ENCODE results near the gene DIPK2A.

Gene DIPK2A

GRCh38 chr3:143974271-143975238, 2.9 kb downstream of the DIPK2A start:
- peak overlapping the region; percentile 97 for H3K4me3 ChIP-seq (ENCODE audit: low read length)
- H3K4me2 ChIP-seq (ENCODE audit: low read depth, low read length), result peak overlapping the region; percentile 77
- no peak for TF ChIP-seq CTCF (IDR thresholded peaks at IDR 0.05; ENCODE audit: low read length)
- no peak for TF ChIP-seq EZH2phosphoT487 (IDR thresholded peaks at IDR 0.05; ENCODE audit: low read length)
- no peak for TF ChIP-seq EZH2 (optimal IDR thresholded peaks at IDR 0.05; ENCODE audit: low read depth, low read length)
- H3F3A ChIP-seq (ENCODE audit: insufficient read depth, low read length), result peaks cover 37% of the 10 kb centered on the region
- no peak overlapping the region for H3K27ac ChIP-seq (ENCODE audit: low read length)
- DNase-seq, result no peak
- H3K4me1 ChIP-seq (ENCODE audit: low read length), result peaks cover 19% of the 10 kb centered on the region
- H3K9ac ChIP-seq (ENCODE audit: low read length), result peak overlapping the region; percentile 78; the same call in 1 of the 2 replicates
- no peaks in the 10 kb centered on the region for H3K36me3 ChIP-seq (replicated peaks; ENCODE audit: insufficient read depth, low read length)
- H3K79me2 ChIP-seq (ENCODE audit: low read length), result peaks cover 71% of the 10 kb centered on the region
- no peak overlapping the region for H2AFZ ChIP-seq (ENCODE audit: low read length)
- H3K9me3 ChIP-seq (replicated peaks; ENCODE audit: insufficient read depth, low read length), result no peaks in the 10 kb centered on the region
- H4K20me1 ChIP-seq (ENCODE audit: insufficient read depth, low read length), result peaks cover 9% of the 10 kb centered on the region
- H3K9me2 ChIP-seq (replicated peaks; ENCODE audit: insufficient read depth, low read length), result no peaks in the 10 kb centered on the region
- H3K27me3 ChIP-seq (replicated peaks; ENCODE audit: insufficient read depth, low read length), result no peaks in the 10 kb centered on the region

GRCh38 chr3:143975554-143976152, 4.0 kb downstream of the DIPK2A start:
- Histone ChIP-seq H4K20me1 (ENCODE audit: insufficient read depth, low read length) (peaks cover 13% of the 10 kb centered on the region), H3K27me3 (replicated peaks; ENCODE audit: insufficient read depth, low read length) (no peaks in the 10 kb centered on the region), H3K9me2 (replicated peaks; ENCODE audit: insufficient read depth, low read length) (no peaks in the 10 kb centered on the region), H3K9ac (ENCODE audit: low read length) (peak overlapping the region; percentile 78; the same call in 1 of the 2 replicates), H3K36me3 (replicated peaks; ENCODE audit: insufficient read depth, low read length) (no peaks in the 10 kb centered on the region), H3K4me3 (ENCODE audit: low read length) (peak overlapping the region; percentile 97), H3K27ac (ENCODE audit: low read length) (no peak overlapping the region), H3K4me1 (ENCODE audit: low read length) (peaks cover 14% of the 10 kb centered on the region), H3K79me2 (ENCODE audit: low read length) (peaks cover 82% of the 10 kb centered on the region), H3K4me2 (ENCODE audit: low read depth, low read length) (peak overlapping the region; percentile 77), H3F3A (ENCODE audit: insufficient read depth, low read length) (peaks cover 30% of the 10 kb centered on the region), H2AFZ (ENCODE audit: low read length) (no peak overlapping the region), H3K9me3 (replicated peaks; ENCODE audit: insufficient read depth, low read length) (no peaks in the 10 kb centered on the region)
- TF ChIP-seq CTCF (IDR thresholded peaks at IDR 0.05; ENCODE audit: low read length) (peak; percentile 59), EZH2 (optimal IDR thresholded peaks at IDR 0.05; ENCODE audit: low read depth, low read length) (no peak)
- DNase-seq, result peak; percentile 60

- no peak overlapping the region for H2AFZ ChIP-seq (ENCODE audit: low read length)
- peaks cover 17% of the 10 kb centered on the region for H4K20me1 ChIP-seq (ENCODE audit: insufficient read depth, low read length)
- H3F3A ChIP-seq (ENCODE audit: insufficient read depth, low read length), result peaks cover 12% of the 10 kb centered on the region
- H3K4me2 ChIP-seq (ENCODE audit: low read depth, low read length), result peak overlapping the region; percentile 36
- H3K9ac ChIP-seq (ENCODE audit: low read length), result no peak overlapping the region
- no peak for TF ChIP-seq EZH2phosphoT487 (IDR thresholded peaks at IDR 0.05; ENCODE audit: low read length)
- no peak for TF ChIP-seq EZH2 (optimal IDR thresholded peaks at IDR 0.05; ENCODE audit: low read depth, low read length)
- no peak for TF ChIP-seq CTCF (IDR thresholded peaks at IDR 0.05; ENCODE audit: low read length)
- no peaks in the 10 kb centered on the region for H3K36me3 ChIP-seq (replicated peaks; ENCODE audit: insufficient read depth, low read length)
- no peaks in the 10 kb centered on the region for H3K9me2 ChIP-seq (replicated peaks; ENCODE audit: insufficient read depth, low read length)
- H3K4me3 ChIP-seq (ENCODE audit: low read length), result no peak overlapping the region
- peak; percentile 8 for DNase-seq
- no peaks in the 10 kb centered on the region for H3K27me3 ChIP-seq (replicated peaks; ENCODE audit: insufficient read depth, low read length)
- no peak overlapping the region for H3K27ac ChIP-seq (ENCODE audit: low read length)
- no peaks in the 10 kb centered on the region for H3K9me3 ChIP-seq (replicated peaks; ENCODE audit: insufficient read depth, low read length)
- H3K79me2 ChIP-seq (ENCODE audit: low read length), result peaks cover 99% of the 10 kb centered on the region
- H3K4me1 ChIP-seq (ENCODE audit: low read length), result peaks cover 14% of the 10 kb centered on the region
Measured at GRCh38 chr3:143977341-143978262, 6.0 kb downstream of the DIPK2A start.
